Measurements from ENCODE around the gene STAG1.
"Not testable (repeated sequence)": the region's sequence is repeated elsewhere in the genome, so short reads cannot be mapped to it uniquely, and the experiment has no call there.

The STAG1 gene

DNA sequence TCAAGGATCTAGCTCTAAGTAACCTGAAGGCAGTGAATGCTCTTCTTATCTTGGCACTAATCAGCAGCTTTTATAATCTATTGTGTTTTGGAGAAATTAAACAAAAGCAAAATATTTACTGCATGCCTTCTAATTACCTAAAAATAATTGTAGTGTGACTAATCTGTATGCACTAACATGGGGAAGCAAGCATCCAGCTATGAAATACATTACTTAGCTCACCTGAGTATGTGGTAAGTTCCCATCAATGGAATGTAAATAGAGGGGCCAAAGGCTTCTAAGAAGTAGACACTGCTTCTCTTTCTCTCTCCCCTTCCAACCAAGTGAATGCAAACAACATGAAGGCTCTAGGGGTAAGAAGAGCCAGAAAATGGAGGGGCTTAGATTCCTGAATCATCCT lies 165.6 kb downstream of the STAG1 start:
- H3K4me3 ChIP-seq (ENCODE audit: low read depth, low read length): no peak overlapping the region
- TF ChIP-seq, protein P1, sequence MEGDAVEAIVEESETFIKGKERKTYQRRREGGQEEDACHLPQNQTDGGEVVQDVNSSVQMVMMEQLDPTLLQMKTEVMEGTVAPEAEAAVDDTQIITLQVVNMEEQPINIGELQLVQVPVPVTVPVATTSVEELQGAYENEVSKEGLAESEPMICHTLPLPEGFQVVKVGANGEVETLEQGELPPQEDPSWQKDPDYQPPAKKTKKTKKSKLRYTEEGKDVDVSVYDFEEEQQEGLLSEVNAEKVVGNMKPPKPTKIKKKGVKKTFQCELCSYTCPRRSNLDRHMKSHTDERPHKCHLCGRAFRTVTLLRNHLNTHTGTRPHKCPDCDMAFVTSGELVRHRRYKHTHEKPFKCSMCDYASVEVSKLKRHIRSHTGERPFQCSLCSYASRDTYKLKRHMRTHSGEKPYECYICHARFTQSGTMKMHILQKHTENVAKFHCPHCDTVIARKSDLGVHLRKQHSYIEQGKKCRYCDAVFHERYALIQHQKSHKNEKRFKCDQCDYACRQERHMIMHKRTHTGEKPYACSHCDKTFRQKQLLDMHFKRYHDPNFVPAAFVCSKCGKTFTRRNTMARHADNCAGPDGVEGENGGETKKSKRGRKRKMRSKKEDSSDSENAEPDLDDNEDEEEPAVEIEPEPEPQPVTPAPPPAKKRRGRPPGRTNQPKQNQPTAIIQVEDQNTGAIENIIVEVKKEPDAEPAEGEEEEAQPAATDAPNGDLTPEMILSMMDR (IDR thresholded peaks at IDR 0.05; ENCODE audit: borderline replicate concordance, insufficient read depth, low read depth, low read length): no peak

DNA sequence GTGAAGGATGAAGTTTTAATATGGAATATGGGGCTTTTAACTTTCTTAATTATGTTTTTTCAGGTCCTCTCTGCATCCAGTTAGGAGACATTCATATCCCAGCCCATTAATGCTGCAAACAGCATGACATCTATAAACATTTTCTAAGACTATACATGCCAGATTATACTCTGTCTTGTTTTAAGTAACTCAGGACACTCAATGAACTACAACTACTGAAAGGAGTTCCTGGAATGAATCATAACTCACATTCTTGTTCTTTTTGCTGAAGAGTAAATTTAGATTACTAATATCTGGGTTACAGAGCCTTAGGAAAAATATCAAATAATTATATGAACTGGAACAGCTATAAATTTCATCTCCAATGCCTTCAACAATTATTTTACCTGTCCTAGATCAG lies 167.4 kb downstream of the STAG1 start:
- TF ChIP-seq, protein P1 (IDR thresholded peaks at IDR 0.05; ENCODE audit: borderline replicate concordance, insufficient read depth, low read depth, low read length): no peak
- no peak overlapping the region for H3K4me3 ChIP-seq (ENCODE audit: low read depth, low read length)

DNA sequence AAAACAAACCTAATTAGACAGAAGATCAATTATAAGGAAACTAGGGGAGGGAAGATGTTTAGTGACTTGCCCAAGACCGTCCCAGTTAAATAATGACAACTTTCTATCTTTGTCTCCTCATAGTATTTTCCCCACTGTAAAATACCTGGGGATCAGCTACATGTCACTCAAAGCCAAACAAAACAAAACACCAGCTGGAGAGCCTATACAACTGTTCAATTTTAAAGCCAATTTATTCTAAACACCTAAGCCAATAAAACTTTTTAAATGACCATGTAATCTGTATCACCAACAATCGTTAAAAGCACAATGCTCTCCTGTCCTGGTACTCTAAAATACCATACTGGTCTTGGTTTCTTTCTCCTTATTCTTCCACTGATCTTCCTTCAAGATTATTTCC lies 168.4 kb downstream of the STAG1 start:
- H3K4me3 ChIP-seq (ENCODE audit: low read depth, low read length): no peak overlapping the region
- TF ChIP-seq, protein P1 (IDR thresholded peaks at IDR 0.05; ENCODE audit: borderline replicate concordance, insufficient read depth, low read depth, low read length): no peak

DNA sequence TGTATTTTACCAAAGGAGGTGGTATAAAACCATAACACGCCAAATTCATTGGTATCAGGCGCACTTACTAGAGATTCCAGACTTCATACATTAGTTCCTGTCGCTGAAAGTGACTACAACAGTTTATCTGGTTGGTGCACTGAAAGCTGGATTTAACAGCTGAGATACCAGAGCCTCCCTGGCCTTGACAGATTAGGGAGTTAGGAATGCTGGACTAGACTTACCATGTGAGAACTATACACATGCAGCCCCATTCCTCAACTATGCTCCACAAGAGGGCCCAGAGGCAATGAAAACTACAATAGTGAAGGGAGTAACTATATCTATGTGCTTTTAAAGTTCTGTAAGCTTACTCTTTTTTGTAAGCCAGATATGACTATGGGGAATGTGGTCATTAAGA lies 174.4 kb downstream of the STAG1 start:
- no peak overlapping the region for H3K4me3 ChIP-seq (ENCODE audit: low read depth, low read length)
- TF ChIP-seq, protein P1 (IDR thresholded peaks at IDR 0.05; ENCODE audit: borderline replicate concordance, insufficient read depth, low read depth, low read length): no peak

DNA sequence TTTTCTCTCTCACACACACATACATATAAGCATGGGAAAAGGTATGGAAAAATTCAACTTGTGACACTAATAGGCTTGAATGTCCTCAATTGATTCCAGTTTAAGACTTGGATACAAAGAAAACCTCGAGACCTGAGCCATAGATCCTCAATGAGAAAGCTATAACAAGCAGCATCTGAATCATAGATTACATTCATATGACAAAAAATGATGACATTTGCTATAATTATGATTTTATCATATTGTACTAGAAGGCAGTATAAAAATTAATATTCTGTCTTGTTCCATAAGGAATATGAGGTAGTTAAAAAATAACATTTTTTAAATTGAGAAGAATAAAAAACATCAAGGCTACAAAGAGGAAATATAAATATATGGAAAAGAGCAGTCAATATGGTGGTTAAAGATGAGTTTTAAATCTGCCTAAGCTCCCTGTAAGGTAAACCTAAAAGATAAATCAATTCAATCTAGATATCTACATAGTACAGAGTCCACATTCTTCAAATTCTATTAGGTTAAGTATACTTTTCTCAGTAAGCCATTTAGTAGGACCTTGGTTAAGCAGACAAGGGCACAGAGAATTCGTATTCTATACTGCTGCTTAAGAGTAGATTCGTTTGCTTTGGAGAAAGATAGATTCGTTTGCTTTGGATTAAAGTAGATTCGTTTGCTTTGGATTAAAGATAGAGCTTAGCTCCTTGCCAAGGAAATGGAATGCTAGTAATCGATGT lies 175.7 kb downstream of the STAG1 start:
- no peak overlapping the region for H3K4me3 ChIP-seq (ENCODE audit: low read depth, low read length)
- TF ChIP-seq, protein P1 (IDR thresholded peaks at IDR 0.05; ENCODE audit: borderline replicate concordance, insufficient read depth, low read depth, low read length): no peak

DNA sequence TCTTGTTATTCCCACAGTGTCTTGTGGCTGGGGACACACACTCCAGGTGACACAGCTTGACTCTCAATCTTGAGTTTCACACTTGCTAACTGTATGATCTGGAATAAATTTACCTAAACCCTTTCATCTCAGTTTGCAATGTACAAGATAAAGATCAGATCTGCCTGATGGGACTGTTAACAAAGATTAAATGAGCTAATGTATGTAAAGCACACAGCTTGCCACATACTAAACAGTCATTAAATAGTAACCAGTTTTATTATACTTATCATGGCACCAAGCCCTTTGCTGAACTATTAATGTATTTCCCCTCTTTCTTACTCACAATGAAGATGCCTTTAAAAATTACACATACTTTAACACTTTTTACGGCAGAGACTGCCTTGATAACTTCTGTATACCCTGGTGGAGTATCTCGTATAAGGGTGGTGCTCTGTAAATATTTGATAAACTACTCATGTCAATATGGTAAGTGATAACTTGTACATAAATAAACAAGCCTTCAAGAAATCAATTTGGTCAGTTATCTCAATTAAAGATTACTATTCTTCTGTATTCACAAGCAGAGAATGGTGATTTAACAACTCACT lies 184.5 kb downstream of the STAG1 start:
- TF ChIP-seq, protein P1 (IDR thresholded peaks at IDR 0.05; ENCODE audit: borderline replicate concordance, insufficient read depth, low read depth, low read length): no peak

DNA sequence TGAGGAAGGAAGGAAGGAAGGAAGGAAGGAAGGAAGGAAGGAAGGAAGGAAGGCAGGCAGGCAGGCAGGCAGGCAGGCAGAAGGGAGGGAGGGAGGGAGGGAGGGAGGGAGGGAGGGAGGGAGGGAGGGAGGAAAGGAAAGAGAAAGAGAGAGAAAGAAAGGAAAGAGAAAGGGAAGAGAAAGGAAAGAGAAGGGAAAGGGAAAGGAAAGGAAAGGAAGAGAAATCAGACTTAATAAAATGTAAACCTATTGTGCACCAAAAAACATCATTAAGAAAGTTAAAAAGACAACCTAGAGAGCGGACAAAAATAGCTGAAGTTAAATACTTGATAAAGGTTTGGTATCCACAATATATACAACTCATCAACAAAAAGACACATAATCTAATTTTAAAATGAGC lies 187.2 kb downstream of the STAG1 start:
- H3K4me3 ChIP-seq (ENCODE audit: low read depth, low read length): not testable (repeated sequence)

More for the DNA sequence above, 184.5 kb downstream of the STAG1 start:
- no peak overlapping the region for H3K4me3 ChIP-seq (ENCODE audit: low read depth, low read length)
